ENCODE data around the gene RNGTT.

The RNGTT gene

GRCh38 chr6:88584581-88585275 lies 378.7 kb downstream of the RNGTT start:
- no peak overlapping the region for H3K4me3 ChIP-seq (ENCODE audit: low read depth, low read length)
- H3K4me1 ChIP-seq (ENCODE audit: control insufficient read depth, insufficient read depth, low read length) = no peaks in the 10 kb centered on the region
- POLR2A ChIA-PET = no interaction called here
- H3K36me3 ChIP-seq (ENCODE audit: control insufficient read depth in 2 of 2, insufficient read depth in 1 of 2, low read length in 2 of 2) = no peaks in the 10 kb centered on the region
- no peak overlapping the region for H3K27ac ChIP-seq (ENCODE audit: extremely low read depth, low read depth, low read length)
- TF ChIP-seq ZNF660 (tag by site-specific recombination; IDR thresholded peaks at IDR 0.05) (no peak), GLI2 (tag by site-specific recombination; IDR thresholded peaks at IDR 0.05; ENCODE audit: borderline replicate concordance, low read depth) (no peak), ZNF677 (tag by site-specific recombination; IDR thresholded peaks at IDR 0.05) (no peak), PRDM6 (tag by site-specific recombination; IDR thresholded peaks at IDR 0.05) (no peak), ZBTB20 (tag by site-specific recombination; IDR thresholded peaks at IDR 0.05) (no peak), PRDM10 (tag by site-specific recombination; IDR thresholded peaks at IDR 0.05) (no peak), ZNF138 (tag by site-specific recombination; IDR thresholded peaks at IDR 0.05; ENCODE audit: borderline replicate concordance) (no peak), ZNF549 (tag by site-specific recombination; IDR thresholded peaks at IDR 0.05) (no peak), ZNF510 (tag by site-specific recombination; IDR thresholded peaks at IDR 0.05; ENCODE audit: insufficient replicate concordance) (no peak), ZNF132 (tag by site-specific recombination; IDR thresholded peaks at IDR 0.05; ENCODE audit: borderline replicate concordance) (no peak), ZNF777 (tag by site-specific recombination; IDR thresholded peaks at IDR 0.05; ENCODE audit: borderline replicate concordance) (no peak), ZNF302 (tag by site-specific recombination; IDR thresholded peaks at IDR 0.05; ENCODE audit: low read depth) (no peak), ZNF292 (tag by site-specific recombination; IDR thresholded peaks at IDR 0.05; ENCODE audit: borderline replicate concordance, low read depth) (no peak), ZNF394 (tag by site-specific recombination; IDR thresholded peaks at IDR 0.05; ENCODE audit: borderline replicate concordance) (no peak), BCL11B (tag by site-specific recombination; IDR thresholded peaks at IDR 0.05; ENCODE audit: low read depth) (no peak), ZFP37 (tag by site-specific recombination; IDR thresholded peaks at IDR 0.05) (no peak)
- CTCF ChIA-PET = interaction anchor here (0.6 kb wide), 1 partner anchor 62 kb away, joined by 3 read pairs; no protein-coding TSS in a partner anchor
- H3K9me3 ChIP-seq (ENCODE audit: control insufficient read depth, insufficient read depth, low read depth, low read length) = peaks cover 5% of the 10 kb centered on the region; the same call in 1 of the 2 replicates

GRCh38 chr6:88577461-88577860 lies 386.0 kb downstream of the RNGTT start:
- ChIA-PET CTCF (no interaction called here), POLR2A (no interaction called here)
- no peaks in the 10 kb centered on the region for H3K4me1 ChIP-seq (ENCODE audit: control insufficient read depth, insufficient read depth, low read length)
- no peaks in the 10 kb centered on the region for H3K36me3 ChIP-seq (ENCODE audit: control insufficient read depth in 2 of 2, insufficient read depth in 1 of 2, low read length in 2 of 2)
- peaks cover 3% of the 10 kb centered on the region; the same call in 1 of the 2 replicates for H3K9me3 ChIP-seq (ENCODE audit: control insufficient read depth, insufficient read depth, low read depth, low read length)
- H3K4me3 ChIP-seq (ENCODE audit: low read depth, low read length) = no peak overlapping the region
- no peak overlapping the region for H3K27ac ChIP-seq (ENCODE audit: extremely low read depth, low read depth, low read length)
- TF ChIP-seq ZNF529 (tag by site-specific recombination; IDR thresholded peaks at IDR 0.05; ENCODE audit: insufficient replicate concordance) = no peak
- TF ChIP-seq OSR2 (tag by site-specific recombination; IDR thresholded peaks at IDR 0.05) = no peak
- no peak for TF ChIP-seq CTCF (tag by site-specific recombination; IDR thresholded peaks at IDR 0.05)
- TF ChIP-seq ZNF24 (tag by site-specific recombination; IDR thresholded peaks at IDR 0.05) = no peak
- TF ChIP-seq OVOL3 (tag by site-specific recombination; IDR thresholded peaks at IDR 0.05) = no peak
- no peak for TF ChIP-seq ZBTB1 (tag by site-specific recombination; IDR thresholded peaks at IDR 0.05)
- no peak for TF ChIP-seq ZNF148 (tag by site-specific recombination; IDR thresholded peaks at IDR 0.05; ENCODE audit: borderline replicate concordance)
- TF ChIP-seq ZNF157 (tag by site-specific recombination; IDR thresholded peaks at IDR 0.05) = no peak
- no peak for TF ChIP-seq ZNF248 (tag by site-specific recombination; IDR thresholded peaks at IDR 0.05)

All from HEK293 (cell line).